Thyroid gland (tissue), 4 donors: ENCODE data around the gene COL20A1.

Source experiments
- CTCF ChIP-seq, 6 experiments: fragments of 200-600 bp in 3 of 6; fragments of 450-650 bp in 3 of 6; sonication (generic) in 3 of 6; IDR thresholded peaks; one replicate each; pipeline ENCODE4 v1.5.1; 2016 to 2019; ENCODE audit warnings: antibody characterized with exemption in 6 of 6, mild to moderate bottlenecking in 2 of 6, inconsistent platforms in 1 of 6, moderate library complexity in 1 of 6
- POLR2A ChIP-seq, 2 donors: fragments of 450-650 bp; IDR thresholded peaks; one replicate each; pipeline ENCODE4 v1.6.1; 2017; ENCODE audit warnings: antibody characterized with exemption in 2 of 2, mild to moderate bottlenecking in 2 of 2, moderate library complexity in 1 of 2

- TF ChIP-seq CTCF (IDR thresholded peaks at IDR 0.05), result no peak
- no peak for TF ChIP-seq POLR2A (IDR thresholded peaks at IDR 0.05)
Measured at GRCh38 chr20:63301671-63302070, 8.7 kb downstream of the COL20A1 start.
